ENCODE results near the gene CACNB3.

Gene CACNB3

DNA sequence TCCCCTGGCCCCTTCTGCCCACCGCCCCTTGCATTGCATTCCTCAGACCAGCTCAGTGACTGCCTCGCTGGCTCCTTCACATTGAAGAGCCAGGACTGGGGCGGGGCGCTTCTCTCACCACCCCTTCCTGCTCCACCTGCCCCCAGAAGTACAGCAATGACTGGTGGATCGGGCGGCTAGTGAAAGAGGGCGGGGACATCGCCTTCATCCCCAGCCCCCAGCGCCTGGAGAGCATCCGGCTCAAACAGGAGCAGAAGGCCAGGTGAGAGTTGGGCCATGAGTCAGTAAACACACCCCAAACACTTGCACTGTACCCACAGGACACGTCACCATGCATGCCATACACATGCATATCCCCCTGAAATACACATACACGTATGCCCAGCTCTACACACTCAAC, 5.8 kb downstream of the CACNB3 start:
- H3K36me3 Mint-ChIP-seq (ENCODE audit: low read depth), result peaks cover 34% of the 10 kb centered on the region
- no peak overlapping the region for H3K4me3 Mint-ChIP-seq
- TF ChIP-seq, protein P1, sequence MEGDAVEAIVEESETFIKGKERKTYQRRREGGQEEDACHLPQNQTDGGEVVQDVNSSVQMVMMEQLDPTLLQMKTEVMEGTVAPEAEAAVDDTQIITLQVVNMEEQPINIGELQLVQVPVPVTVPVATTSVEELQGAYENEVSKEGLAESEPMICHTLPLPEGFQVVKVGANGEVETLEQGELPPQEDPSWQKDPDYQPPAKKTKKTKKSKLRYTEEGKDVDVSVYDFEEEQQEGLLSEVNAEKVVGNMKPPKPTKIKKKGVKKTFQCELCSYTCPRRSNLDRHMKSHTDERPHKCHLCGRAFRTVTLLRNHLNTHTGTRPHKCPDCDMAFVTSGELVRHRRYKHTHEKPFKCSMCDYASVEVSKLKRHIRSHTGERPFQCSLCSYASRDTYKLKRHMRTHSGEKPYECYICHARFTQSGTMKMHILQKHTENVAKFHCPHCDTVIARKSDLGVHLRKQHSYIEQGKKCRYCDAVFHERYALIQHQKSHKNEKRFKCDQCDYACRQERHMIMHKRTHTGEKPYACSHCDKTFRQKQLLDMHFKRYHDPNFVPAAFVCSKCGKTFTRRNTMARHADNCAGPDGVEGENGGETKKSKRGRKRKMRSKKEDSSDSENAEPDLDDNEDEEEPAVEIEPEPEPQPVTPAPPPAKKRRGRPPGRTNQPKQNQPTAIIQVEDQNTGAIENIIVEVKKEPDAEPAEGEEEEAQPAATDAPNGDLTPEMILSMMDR (IDR thresholded peaks at IDR 0.05), result no peak
- H3K4me1 Mint-ChIP-seq, result peaks cover 28% of the 10 kb centered on the region
- no peaks in the 10 kb centered on the region for H3K9me3 Mint-ChIP-seq
- no peaks in the 10 kb centered on the region for H3K27me3 Mint-ChIP-seq (ENCODE audit: low read depth, poor library complexity)
- H3K27ac Mint-ChIP-seq, result no peak overlapping the region
- no peak for DNase-seq

DNA sequence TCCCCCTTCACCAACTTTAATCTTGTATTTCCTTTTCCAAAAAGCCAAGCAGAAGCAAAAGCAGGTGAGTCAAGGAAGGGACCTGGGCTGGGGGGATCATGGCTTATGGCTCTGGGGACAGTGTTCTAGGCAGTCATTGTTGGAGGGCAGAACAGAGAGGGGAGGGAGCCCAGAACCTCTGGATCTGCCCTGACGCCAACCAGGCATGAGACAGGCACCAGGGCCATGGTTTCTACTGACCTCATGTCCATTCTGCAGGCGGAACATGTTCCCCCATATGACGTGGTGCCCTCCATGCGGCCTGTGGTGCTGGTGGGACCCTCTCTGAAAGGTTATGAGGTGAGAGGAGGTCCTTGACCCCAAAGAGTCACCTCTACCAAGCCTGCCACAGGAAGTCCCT, 6.6 kb downstream of the CACNB3 start:
- Mint-ChIP-seq H3K4me3 (no peak overlapping the region), H3K27me3 (ENCODE audit: low read depth, poor library complexity) (no peaks in the 10 kb centered on the region), H3K27ac (no peak overlapping the region), H3K4me1 (peaks cover 20% of the 10 kb centered on the region), H3K36me3 (ENCODE audit: low read depth) (peaks cover 34% of the 10 kb centered on the region), H3K9me3 (no peaks in the 10 kb centered on the region)
- no peak for DNase-seq
- TF ChIP-seq, protein P1 (IDR thresholded peaks at IDR 0.05), result no peak

DNA sequence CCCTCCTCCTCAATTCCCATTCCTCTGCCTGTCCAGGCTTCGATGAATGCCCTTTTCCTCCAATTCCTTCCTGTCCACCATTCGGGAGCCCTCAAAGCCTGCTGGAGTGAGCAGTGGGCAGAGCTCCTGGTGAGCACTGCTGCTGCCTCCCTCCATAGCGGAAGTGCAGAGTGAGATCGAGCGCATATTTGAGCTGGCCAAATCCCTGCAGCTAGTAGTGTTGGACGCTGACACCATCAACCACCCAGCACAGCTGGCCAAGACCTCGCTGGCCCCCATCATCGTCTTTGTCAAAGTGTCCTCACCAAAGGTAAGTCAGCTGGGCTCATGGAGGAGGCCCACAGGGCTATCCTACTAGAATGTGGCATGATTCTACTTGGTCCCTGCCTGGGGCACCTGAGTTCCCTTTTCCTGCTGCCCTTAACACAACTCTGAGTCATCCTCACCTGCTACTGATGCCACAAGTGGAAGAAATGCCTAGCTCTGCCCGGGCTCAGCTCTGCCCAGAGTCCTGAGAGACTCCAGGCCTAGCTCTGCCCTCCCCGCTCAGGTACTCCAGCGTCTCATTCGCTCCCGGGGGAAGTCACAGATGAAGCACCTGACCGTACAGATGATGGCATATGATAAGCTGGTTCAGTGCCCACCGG, 8.0 kb downstream of the CACNB3 start:
- Mint-ChIP-seq H3K36me3 (ENCODE audit: low read depth) (peaks cover 41% of the 10 kb centered on the region), H3K9me3 (no peaks in the 10 kb centered on the region)
- no peak for DNase-seq

DNA sequence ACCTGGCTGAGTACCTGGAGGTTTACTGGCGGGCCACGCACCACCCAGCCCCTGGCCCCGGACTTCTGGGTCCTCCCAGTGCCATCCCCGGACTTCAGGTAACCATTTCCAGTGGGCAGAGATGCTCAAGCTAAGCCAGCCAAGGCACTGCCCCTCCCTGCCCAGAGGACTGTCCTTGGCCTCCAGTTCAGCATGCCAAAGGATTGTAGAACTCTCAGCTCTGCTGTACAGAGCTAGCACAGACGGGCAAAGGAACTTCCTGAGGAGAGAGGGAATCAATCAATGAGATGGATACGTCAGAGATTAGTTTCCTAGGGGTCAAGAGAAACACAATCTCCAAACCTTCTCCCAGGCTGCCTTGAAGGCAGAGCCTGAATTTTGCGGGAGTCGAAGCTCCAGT, 8.7 kb downstream of the CACNB3 start:
- Mint-ChIP-seq H3K27me3 (ENCODE audit: low read depth, poor library complexity) (no peaks in the 10 kb centered on the region), H3K36me3 (ENCODE audit: low read depth) (peaks cover 45% of the 10 kb centered on the region), H3K4me3 (no peak overlapping the region), H3K4me1 (peaks cover 5% of the 10 kb centered on the region), H3K27ac (peak overlapping the region; percentile 89), H3K9me3 (no peaks in the 10 kb centered on the region)
- TF ChIP-seq, protein P1 (IDR thresholded peaks at IDR 0.05), result no peak
- DNase-seq, result no peak

More for the DNA sequence above, 8.0 kb downstream of the CACNB3 start:
- H3K4me1 Mint-ChIP-seq, result peaks cover 11% of the 10 kb centered on the region
- peak overlapping the region; percentile 89 for H3K27ac Mint-ChIP-seq
- no peaks in the 10 kb centered on the region for H3K27me3 Mint-ChIP-seq (ENCODE audit: low read depth, poor library complexity)
- TF ChIP-seq, protein P1 (IDR thresholded peaks at IDR 0.05), result no peak
- no peak overlapping the region for H3K4me3 Mint-ChIP-seq

DNA sequence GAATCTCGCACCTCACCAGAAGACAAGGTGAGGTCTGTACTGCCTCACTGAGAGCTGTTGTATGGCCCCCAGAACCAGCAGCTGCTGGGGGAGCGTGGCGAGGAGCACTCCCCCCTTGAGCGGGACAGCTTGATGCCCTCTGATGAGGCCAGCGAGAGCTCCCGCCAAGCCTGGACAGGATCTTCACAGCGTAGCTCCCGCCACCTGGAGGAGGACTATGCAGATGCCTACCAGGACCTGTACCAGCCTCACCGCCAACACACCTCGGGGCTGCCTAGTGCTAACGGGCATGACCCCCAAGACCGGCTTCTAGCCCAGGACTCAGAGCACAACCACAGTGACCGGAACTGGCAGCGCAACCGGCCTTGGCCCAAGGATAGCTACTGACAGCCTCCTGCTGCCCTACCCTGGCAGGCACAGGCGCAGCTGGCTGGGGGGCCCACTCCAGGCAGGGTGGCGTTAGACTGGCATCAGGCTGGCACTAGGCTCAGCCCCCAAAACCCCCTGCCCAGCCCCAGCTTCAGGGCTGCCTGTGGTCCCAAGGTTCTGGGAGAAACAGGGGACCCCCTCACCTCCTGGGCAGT, 9.3 kb downstream of the CACNB3 start:
- Mint-ChIP-seq H3K27me3 (ENCODE audit: low read depth, poor library complexity) (no peaks in the 10 kb centered on the region), H3K27ac (no peak overlapping the region), H3K4me1 (no peaks in the 10 kb centered on the region), H3K36me3 (ENCODE audit: low read depth) (peaks cover 51% of the 10 kb centered on the region), H3K4me3 (no peak overlapping the region), H3K9me3 (no peaks in the 10 kb centered on the region)
- TF ChIP-seq, protein P1 (IDR thresholded peaks at IDR 0.05), result no peak
- DNase-seq, result no peak

DNA sequence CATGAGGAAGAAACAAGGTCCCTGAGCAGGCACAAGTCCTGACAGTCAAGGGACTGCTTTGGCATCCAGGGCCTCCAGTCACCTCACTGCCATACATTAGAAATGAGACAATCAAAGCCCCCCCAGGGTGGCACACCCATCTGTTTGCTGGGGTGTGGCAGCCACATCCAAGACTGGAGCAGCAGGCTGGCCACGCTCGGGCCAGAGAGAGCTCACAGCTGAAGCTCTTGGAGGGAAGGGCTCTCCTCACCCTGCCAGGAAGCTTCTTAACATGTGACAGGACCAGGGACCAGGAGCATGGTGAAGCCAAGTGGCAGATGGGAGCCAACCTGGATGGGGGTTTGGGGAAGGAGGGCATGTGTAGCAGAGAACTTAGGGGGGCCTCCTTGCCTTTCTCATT, 10.0 kb downstream of the CACNB3 start:
- Mint-ChIP-seq H3K4me1 (no peaks in the 10 kb centered on the region), H3K36me3 (ENCODE audit: low read depth) (peaks cover 54% of the 10 kb centered on the region), H3K9me3 (no peaks in the 10 kb centered on the region), H3K4me3 (no peak overlapping the region), H3K27me3 (ENCODE audit: low read depth, poor library complexity) (no peaks in the 10 kb centered on the region), H3K27ac (no peak overlapping the region)
- DNase-seq, result no peak
- TF ChIP-seq, protein P1 (IDR thresholded peaks at IDR 0.05), result no peak
